Right cardiac atrium (tissue), 5 donors: Measurements from ENCODE around the gene HPD. TPM values are rescaled to one million over a fixed set of nuclear protein-coding genes. Genes with fewer than 3 reads are reported as not detected.
"Not testable (repeated sequence)": the region's sequence is repeated elsewhere in the genome, so short reads cannot be mapped to it uniquely, and the experiment has no call there.

Experiments used
- ATAC-seq, 2 donors: fragments of 200-7000 bp; cut with Tn5 transposase; one replicate each; pipeline versions ENCODE4 v1.8.0 to v1.9.1; 2020; ENCODE audit warnings: moderate library complexity in 2 of 2, mild to moderate bottlenecking in 1 of 2
- DNase-seq, 3 donors: peaks; one replicate each; pipeline ENCODE4 v3.0.0-alpha.2; 2020
- H3K27ac ChIP-seq: one replicate; pipeline ENCODE4 v1.5.1; 2013; ENCODE audit warnings: mild to moderate bottlenecking, low read length, control low read depth, moderate library complexity
- H3K27me3 ChIP-seq: one replicate; pipeline ENCODE4 v1.6.1; 2013; ENCODE audit not compliant: control insufficient read depth, insufficient read depth
- H3K4me1 ChIP-seq: one replicate; pipeline ENCODE4 v1.6.1; 2013; ENCODE audit warnings: low read length; ENCODE audit not compliant: control insufficient read depth, insufficient read depth
- H3K4me3 ChIP-seq: one replicate; pipeline ENCODE4 v1.5.1; 2013; ENCODE audit warnings: low read length, control low read depth
- H3K9me3 ChIP-seq: one replicate; pipeline ENCODE4 v1.6.1; 2013; ENCODE audit warnings: low read length; ENCODE audit not compliant: control insufficient read depth
- WGBS: extraction: QIAGEN DNeasy Blood & Tissue Kit; methylation state at CpG from one replicate; pipeline ENCODE4 v1.1.7; 2013; 5-methylcytosine and 5-hydroxymethylcytosine counted together
- intact Hi-C, 4 donors: fragments of 100-400 bp; cut with DNase I; formaldehyde crosslinking; loops; one replicate each; pipeline versions ENCODE4 v1.11.0 to v1.14.0; 2022 to 2023
- polyA plus RNA-seq: library from polyadenylated mRNA; stranded (reverse); fragments of 200-250 nt; gene quantifications from one replicate; pipeline ENCODE4 v1.2.3, GENCODE V29; 2013
- total RNA-seq, 4 donors: library from RNA; stranded (reverse); fragmentation: NEBNext Ultra II Directional; extraction: Animal tissue kit (Norgen Biotek cat#: 25700); gene quantifications; one replicate each; pipeline ENCODE4 v1.2.1, GENCODE V29; 2021
- donor health status: healthy with polysubstance abuse.
- donor health status: DM: no; HTN: yes; CAD: no.
- donor health status: DM: no; HTN: no; CAD: no.
- donor health status: DM: no; HTN: yes; CAD: no; lungs with severe emphysema.
- donor health status: DM: yes; HTN: yes; CAD: no.

HPD gene
- total and polyA plus RNA-seq, 5 donors, result 1.3 to 5.1 (median 1.4) TPM

DNA sequence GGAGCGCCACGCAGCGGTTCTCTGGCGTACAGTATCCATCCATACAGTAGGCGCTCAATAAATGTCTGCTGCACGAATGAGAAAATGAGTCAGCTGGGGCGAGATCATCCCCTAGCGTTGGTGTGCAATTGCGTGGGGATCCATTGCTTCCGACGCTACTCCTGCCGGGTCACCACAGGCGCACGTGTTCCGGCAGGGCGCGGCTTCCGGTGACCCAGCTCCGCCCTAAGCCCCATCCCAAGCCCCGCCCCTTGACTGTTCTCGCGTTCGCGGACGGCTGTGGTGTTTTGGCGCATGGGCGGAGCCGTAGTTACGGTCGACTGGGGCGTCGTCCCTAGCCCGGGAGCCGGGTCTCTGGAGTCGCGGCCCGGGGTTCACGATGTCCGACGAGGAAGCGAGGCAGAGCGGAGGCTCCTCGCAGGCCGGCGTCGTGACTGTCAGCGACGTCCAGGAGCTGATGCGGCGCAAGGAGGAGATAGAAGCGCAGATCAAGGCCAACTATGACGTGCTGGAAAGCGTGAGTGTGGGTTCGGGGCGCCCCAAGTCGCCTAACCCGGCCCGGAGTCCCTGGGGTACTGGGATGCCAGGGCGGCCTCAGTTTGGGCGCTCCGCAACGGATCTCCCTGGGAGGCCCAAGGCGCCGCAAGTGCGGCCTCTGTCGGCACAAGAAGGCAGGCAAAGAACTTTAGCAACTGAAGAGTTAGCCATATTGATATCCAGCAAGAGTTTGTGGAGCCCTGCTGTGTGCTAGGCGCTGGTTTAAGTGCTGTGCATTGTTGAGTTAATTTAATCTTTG lies 30.0 kb upstream of the HPD start, which contains the start of gene PSMD9:
TSS of gene PSMD9 (plus strand) at position 313 of the 796 bp plus-strand sequence. CDS start at position 380, 67 bp downstream.
- Histone ChIP-seq H3K27ac (peak within 1 kb of the TSS; percentile 100), H3K4me1 (no peaks in the 10 kb centered on the region), H3K27me3 (no peaks in the 10 kb centered on the region), H3K4me3 (peak within 1 kb of the TSS; percentile 93), H3K9me3 (no peaks in the 10 kb centered on the region)
- ATAC-seq (peak; percentile 99), DNase-seq (peak; percentile 99)
- intact Hi-C loops, result loop anchor here (5.0 to 10.0 kb wide), 4 partner anchors 46 to 184 kb away; no protein-coding TSS in a partner anchor
- under 1% methylated on average over 67 of the region's 67 CpGs for WGBS

DNA sequence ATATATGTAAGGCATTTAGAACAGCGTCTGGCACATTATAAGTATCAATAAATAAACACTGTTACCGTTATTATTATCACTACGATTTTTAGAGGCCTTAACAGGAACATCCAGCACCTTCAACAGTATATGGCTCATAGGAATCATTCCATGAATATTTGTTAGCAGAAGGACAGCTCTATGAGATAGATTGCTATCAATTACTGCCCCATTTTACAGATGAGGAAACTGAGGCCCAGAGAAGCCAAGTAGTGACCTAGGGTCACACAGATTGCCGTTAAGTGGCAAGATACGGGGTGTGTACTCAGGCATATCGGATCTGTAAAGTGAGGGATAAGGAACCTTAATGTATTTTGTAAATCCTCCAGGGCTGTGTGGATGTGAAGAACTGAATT lies 29.4 kb upstream of the HPD start:
- Histone ChIP-seq H3K4me1 (no peaks in the 10 kb centered on the region), H3K27ac (peak overlapping the region; percentile 46), H3K9me3 (no peaks in the 10 kb centered on the region), H3K27me3 (no peaks in the 10 kb centered on the region), H3K4me3 (peak overlapping the region; percentile 93)
- no peak for ATAC-seq
- intact Hi-C loops, result loop anchor here (5.0 to 10.0 kb wide), 4 partner anchors 46 to 183 kb away; no protein-coding TSS in a partner anchor
- WGBS, result 61% methylated on average over 6 of the region's 6 CpGs
- DNase-seq, result no peak

DNA sequence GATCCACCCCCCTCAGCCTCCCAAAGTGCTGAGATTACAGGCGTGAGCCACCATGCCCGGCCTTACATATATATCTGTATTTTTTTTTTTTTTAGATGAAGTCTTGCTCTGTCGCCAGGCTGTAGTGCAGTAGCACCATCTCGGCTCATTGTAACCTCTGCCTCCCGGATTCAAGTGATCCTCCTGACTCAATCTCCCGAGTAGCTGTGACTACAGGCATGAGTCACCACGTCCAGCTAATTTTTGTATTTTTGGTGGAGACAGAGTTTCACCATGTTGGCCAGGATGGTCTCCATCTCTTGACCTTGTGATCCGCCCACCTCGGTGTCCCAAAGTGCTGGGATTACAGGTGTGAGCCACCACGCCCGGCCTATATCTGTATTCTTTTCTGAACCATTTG lies 26.5 kb upstream of the HPD start:
- not testable (repeated sequence) for H3K9me3 ChIP-seq, H3K27me3 ChIP-seq, DNase-seq, H3K4me3 ChIP-seq, ATAC-seq, H3K27ac ChIP-seq, H3K4me1 ChIP-seq
- intact Hi-C loops, result loop anchor here (5.0 to 10.0 kb wide), 4 partner anchors 43 to 180 kb away; no protein-coding TSS in a partner anchor
- 80% methylated on average over 11 of the region's 11 CpGs for WGBS

DNA sequence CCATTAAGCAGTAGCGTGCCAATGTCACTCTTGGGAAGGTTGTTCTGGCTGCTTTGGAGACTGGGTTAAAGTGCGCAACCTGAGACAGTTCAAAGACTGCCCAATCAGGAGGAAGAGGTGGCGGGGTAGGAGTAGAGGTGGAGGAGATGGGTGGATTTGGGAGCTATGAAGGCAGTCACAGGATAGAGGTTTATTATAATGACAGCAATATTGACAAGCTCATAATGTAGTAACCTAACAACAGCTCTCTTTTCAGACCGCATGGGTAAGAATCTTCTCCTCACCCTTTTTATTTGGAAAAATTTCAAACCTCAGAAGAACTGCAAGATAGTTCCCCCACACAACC lies 24.6 kb upstream of the HPD start:
- H3K4me1 ChIP-seq, result no peaks in the 10 kb centered on the region
- 60% methylated on average over 4 of the region's 4 CpGs for WGBS
- H3K9me3 ChIP-seq, result no peaks in the 10 kb centered on the region
- DNase-seq (no peak), ATAC-seq (no peak)
- intact Hi-C loops, result loop anchor here in 2 of 4 donors (10.0 kb wide), 2 partner anchors 68 to 178 kb away; no protein-coding TSS in a partner anchor
- H3K27ac ChIP-seq, result no peak overlapping the region
- H3K4me3 ChIP-seq, result no peak overlapping the region
- no peaks in the 10 kb centered on the region for H3K27me3 ChIP-seq

DNA sequence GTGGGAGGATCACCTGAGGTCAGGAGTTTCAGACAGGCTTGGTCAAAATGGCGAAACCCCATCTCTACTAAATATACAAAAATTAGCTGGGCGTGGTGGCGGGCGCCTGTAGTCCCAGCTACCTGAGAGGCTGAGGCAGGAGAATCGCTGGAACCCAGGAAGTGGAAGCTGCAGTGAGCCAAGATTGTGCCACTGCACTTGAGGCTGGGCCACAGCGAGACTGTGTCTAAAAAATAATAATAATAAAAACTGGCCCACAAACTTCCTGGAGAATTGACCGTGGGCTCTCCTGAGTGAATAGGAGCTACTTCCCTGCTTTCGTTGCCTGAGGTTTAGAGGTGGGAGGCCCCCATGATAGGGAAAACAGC lies 17.4 kb upstream of the HPD start:
- H3K27me3 ChIP-seq, DNase-seq, H3K4me1 ChIP-seq, intact Hi-C loops, H3K4me3 ChIP-seq, H3K27ac ChIP-seq, ATAC-seq, H3K9me3 ChIP-seq: not testable (repeated sequence)
- 88% methylated on average over 8 of the region's 8 CpGs for WGBS

DNA sequence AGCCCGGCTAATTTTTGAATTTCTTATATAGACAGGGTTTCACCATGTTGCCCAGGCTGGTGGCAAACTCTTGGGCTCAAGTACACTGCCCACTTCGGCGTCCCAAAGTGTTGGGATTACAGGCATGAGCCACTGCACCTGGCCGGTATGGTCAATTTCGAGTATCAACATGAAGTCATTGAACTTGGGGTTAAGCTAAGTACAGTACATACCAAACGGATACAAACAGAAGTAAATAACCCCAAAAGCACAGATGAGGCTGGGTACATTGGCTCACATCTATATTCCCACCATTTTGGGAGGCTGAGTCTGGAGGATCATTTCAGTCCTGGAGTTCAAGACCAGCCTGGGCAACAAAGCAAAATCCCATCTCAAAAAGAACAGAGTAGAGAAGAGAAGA lies 16.9 kb upstream of the HPD start:
- ATAC-seq (no peak), DNase-seq (no peak)
- intact Hi-C loops, result no loop called here
- Histone ChIP-seq H3K4me1 (peaks cover 1% of the 10 kb centered on the region), H3K4me3 (no peak overlapping the region), H3K27me3 (no peaks in the 10 kb centered on the region), H3K27ac (no peak overlapping the region), H3K9me3 (no peaks in the 10 kb centered on the region)
- 91% methylated on average over 6 of the region's 6 CpGs for WGBS

DNA sequence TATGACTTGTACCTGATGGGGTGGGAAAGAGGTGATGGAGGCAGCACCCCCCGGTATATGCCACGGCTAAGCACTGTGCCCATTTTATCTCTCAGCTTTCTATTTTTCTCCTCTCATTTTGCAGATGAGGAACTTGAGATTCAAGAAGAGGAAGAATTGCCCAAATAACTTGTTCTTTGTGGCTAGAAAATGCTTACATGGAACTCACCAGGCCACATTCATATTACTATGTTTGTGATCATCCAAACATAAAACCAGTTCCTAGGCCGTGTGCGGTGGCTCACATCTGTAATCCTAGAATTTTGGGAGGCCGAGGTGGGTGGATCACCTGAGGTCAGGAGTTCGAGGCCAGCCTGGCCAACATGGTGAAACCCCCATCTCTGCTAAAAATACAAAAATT lies 15.4 kb upstream of the HPD start:
- DNase-seq, result no peak
- 93% methylated on average over 6 of the region's 6 CpGs for WGBS
- no peak for ATAC-seq
- Histone ChIP-seq H3K4me1 (peaks cover 1% of the 10 kb centered on the region), H3K9me3 (no peaks in the 10 kb centered on the region), H3K27me3 (no peaks in the 10 kb centered on the region), H3K27ac (no peak overlapping the region), H3K4me3 (no peak overlapping the region)
- intact Hi-C loops, result no loop called here

DNA sequence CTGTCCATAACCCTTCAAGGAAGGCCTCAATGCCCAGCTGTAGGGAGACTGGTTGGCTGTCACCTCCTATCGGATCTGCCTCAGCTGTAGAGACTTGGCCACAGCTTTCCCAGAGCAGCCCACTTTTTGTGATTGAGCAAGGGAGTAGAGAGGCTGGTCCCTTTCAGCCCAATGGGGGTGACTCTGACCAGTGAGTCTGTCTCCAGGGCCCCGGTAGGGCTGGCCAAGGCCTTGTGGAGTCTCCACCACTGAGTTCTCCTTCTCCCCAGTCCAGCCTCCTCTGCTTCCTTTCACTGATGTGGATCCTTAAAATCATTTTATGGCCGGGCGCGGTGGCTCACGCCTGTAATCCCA lies 14.5 kb upstream of the HPD start:
- peaks cover 1% of the 10 kb centered on the region for H3K4me1 ChIP-seq
- intact Hi-C loops, result no loop called here
- WGBS, result 84% methylated on average over 6 of the region's 6 CpGs
- H3K4me3 ChIP-seq, result no peak overlapping the region
- H3K27me3 ChIP-seq, result no peaks in the 10 kb centered on the region
- peak; percentile 62 to 77 (median 64) for DNase-seq
- ATAC-seq, result peak; percentile 86 to 87
- H3K9me3 ChIP-seq, result no peaks in the 10 kb centered on the region
- H3K27ac ChIP-seq, result no peak overlapping the region

DNA sequence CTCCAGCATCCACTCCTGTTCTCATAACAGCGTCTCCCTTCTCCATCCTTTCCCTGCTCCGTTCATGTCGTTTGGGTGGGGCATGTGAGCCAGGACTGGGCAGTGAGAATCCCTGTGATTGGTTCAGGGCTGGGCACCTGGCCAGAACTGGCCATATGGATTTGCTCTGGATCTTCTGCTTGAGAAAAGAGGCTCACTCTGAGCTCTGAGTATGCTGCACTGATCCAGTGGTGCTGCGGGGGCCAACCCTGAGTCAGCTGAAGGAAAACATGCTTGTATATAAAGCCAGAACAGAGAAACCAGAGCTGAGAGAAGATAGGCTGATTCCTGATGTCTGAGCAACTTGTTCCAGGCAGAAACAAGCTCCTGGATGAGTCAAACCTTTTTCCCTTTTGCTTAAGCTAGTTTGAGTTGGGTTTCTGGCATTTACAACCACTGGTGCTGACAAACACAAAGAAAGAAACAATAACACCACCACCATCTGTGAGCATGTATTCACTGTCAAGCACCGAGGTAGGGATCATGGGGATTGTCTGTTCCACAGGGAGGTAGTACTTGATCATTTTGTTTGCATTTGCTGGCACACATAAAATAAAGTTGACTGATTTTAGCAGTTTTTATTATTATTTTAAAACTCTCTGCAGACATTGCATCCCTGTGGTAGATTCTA lies 14.0 kb upstream of the HPD start:
- intact Hi-C loops, result no loop called here
- Histone ChIP-seq H3K9me3 (no peaks in the 10 kb centered on the region), H3K4me3 (no peak overlapping the region), H3K4me1 (peaks cover 1% of the 10 kb centered on the region), H3K27me3 (no peaks in the 10 kb centered on the region), H3K27ac (no peak overlapping the region)
- WGBS, result 28% methylated on average over 5 of the region's 5 CpGs
- peak; percentile 36 to 83 for ATAC-seq
- peak; percentile 59 to 76 (median 70) for DNase-seq

DNA sequence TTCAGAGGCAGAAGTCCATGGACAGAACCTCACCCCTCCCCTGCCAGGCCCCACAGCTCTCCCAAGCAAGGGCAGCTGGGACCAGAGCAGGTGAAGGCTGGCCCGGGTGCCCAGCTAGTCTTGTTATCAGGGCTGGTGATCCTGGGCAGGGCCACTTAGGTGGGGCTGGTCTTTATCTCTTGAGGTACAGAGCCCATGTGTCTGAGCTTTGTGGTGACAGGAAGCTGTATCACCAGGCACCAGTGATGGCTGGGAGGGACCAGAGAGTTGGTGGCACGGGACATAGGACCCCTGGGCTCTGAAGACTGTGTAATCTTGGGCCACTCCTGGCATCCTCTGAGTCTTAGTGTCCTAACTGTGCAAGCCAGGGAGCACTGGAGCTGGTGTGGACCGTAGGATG lies 12.8 kb upstream of the HPD start:
- DNase-seq (no peak), ATAC-seq (no peak)
- Histone ChIP-seq H3K27ac (no peak overlapping the region), H3K4me1 (peaks cover 1% of the 10 kb centered on the region), H3K4me3 (no peak overlapping the region), H3K9me3 (no peaks in the 10 kb centered on the region), H3K27me3 (no peaks in the 10 kb centered on the region)
- WGBS, result 66% methylated on average over 3 of the region's 3 CpGs
- intact Hi-C loops, result no loop called here

DNA sequence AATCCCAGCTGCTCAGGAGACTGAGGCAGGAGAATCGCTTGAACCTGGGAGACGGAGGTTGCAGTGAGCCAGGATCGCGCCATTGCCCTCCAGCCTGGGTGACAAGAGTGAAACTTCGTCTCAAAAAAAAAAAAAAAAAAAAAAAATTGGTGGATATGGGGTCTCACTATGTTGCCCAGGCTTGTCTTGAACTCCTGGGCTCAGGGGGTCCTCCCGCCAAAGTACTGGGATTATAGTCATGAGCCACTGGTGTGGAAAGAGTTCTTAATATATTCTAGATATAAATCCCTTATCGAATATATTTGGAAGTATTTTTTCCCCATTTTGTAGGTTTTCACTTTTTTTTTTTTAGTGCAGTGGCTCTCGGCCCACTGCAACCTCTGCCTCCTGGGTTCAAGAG lies 10.6 kb upstream of the HPD start:
- H3K4me1 ChIP-seq, H3K9me3 ChIP-seq, ATAC-seq, intact Hi-C loops, H3K4me3 ChIP-seq, H3K27me3 ChIP-seq, H3K27ac ChIP-seq, DNase-seq: not testable (repeated sequence)
- 91% methylated on average over 8 of the region's 8 CpGs for WGBS
